HG02852 (cell line): Measurements from ENCODE around the gene CRAMP1.

Experiments used
- ATAC-seq: cut with Tn5 transposase; IDR thresholded peaks from one replicate; pipeline ENCODE4 v1.9.1; 2021; ENCODE audit warnings: mild to moderate bottlenecking, moderate library complexity; ENCODE audit not compliant: unreplicated experiment

Gene CRAMP1

DNA sequence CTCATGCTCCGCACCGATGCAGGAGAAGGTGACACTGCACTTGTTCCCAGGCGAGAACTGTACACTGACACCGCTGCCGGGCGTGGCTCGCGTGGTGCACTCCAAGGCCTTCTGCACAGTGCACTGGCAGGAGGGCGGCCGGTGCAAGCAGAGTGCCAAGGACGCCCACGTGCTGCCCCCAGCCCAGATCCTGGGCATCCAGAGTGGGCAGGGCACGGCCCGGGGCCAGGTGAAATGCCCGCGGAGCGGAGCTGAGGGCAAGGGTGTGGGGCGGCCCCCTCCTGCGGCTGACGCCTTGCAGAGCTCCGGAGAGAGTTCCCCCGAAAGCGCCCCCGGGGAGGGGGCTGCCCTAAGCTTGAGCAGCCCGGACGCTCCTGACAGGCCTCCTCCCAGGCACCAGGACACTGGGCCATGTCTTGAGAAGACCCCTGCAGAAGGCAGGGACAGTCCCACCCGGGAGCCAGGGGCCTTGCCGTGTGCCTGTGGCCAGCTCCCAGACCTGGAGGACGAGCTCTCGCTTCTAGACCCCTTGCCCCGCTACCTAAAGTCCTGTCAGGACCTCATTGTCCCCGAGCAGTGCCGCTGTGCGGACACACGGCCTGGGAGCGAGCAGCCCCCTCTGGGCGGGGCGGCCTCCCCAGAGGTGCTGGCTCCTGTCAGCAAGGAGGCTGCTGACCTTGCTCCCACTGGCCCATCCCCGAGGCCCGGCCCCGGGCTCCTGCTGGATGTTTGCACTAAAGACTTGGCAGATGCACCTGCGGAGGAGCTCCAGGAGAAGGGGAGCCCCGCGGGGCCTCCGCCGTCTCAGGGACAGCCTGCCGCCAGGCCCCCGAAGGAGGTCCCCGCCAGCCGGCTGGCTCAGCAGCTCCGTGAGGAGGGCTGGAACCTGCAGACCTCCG lies 44.0 kb downstream of the CRAMP1 start:
- ATAC-seq = no peak

DNA sequence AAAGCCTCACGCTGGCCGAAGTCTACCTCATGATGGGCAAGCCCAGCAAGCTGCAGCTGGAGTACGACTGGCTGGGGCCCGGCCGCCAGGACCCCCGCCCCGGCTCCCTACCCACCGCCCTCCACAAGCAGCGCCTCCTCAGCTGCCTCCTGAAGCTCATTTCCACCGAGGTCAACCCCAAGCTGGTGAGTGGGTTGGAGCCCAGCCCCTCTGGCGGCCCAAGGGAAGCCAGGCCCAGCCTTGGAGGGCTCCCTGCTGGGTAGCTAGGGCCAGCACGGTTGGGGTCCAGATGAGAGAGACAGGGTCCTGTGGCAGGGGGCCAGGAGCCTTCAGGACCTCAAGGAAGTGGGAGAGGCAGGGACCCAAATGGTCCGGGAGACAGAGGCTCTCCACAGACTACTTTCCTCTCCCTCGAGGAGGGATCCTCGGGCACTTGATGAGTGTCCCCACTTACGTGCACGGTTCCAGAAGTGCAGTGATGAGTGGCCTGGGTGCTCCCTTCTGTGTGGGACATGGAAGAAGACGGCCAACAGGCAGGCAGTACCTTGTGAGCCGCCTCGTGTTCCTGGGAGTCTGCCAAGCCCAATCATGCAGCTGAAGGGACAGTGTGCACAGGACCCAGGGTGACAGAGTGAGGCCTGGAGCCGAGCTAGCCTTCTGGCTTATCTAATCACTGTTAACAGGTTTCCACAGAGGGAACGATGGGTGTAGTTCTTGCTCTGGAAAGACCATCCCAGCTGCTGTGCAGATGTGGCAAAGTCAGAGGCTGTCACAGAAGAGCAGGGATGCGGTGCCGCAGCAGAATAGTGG lies 44.9 kb downstream of the CRAMP1 start:
- ATAC-seq = no peak

DNA sequence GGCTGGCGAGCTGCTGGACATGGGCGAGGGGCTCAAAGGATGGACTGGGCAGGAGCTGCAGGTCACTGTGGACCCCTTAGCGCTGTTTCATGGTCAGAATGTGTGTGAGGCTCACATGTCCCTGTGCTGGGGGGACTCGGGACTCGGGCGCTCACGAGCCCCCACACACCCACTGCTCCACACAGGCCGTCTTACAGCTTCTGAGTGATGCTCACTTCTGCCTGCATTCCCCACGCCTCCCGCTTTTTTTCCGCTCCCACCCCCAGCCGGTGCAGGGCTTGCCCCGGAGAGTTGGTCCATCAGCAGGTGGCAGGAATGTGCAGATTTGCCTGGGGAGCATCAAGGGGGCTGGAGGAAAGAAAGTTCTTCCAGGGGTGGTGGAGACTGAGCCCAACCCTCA lies 45.7 kb downstream of the CRAMP1 start:
- no peak for ATAC-seq

DNA sequence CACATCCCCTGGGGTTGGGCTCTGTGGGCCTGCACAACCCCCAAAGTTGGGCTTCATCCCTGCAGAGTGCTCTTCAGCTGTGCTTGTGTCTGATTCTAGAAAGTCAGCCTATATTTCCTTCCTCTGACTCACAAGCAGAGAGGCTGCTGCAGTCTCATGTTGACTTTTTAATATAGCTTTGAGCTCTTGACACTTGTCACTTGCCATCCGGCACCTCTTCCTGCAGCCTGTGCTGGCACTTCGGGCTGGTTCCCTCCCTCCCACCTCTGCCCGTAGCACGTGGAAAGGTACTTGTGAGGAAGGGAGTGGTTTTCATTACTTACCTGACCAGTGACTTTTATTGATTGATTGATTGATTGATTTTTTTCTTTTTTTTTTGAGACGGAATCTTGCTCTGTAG lies 46.9 kb downstream of the CRAMP1 start:
- ATAC-seq = no peak

DNA sequence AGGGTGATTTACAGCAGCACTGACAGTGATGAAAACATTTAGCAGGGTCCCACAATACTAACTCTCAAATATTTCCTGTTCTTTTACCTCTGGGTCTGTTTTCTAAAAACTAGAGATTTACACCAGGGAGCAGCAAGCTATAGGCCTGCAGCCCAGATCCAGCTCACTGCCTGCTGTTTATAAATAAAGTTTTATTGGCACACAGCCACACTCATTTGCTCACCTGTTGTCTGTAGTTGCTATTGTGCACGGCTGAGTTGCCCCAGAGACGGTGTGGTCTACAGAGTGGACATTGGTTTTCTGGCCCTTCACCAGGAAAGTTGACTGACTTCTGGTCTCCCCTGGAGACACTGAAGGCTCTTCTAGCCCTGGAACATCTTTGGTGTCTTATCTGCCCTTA lies 49.7 kb downstream of the CRAMP1 start:
- no peak for ATAC-seq

DNA sequence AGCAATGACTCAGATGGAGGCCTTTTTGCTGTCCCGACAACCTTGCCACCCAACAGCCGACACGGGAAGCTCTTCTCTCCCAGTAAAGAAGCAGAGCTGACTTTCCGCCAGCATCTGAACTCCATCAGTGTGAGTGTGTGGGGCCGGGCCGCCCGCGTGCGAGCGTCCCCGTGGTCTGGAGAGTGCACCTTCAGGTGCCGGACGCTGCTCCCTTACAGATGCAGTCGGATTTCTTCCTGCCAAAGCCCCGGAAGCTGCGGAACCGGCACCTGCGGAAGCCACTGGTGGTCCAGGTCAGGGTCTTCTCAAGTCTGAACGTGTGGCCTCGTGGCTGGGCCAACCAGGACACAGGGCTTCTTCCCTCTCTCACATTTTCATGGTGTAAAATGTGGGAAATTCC lies 50.4 kb downstream of the CRAMP1 start:
- no peak for ATAC-seq

DNA sequence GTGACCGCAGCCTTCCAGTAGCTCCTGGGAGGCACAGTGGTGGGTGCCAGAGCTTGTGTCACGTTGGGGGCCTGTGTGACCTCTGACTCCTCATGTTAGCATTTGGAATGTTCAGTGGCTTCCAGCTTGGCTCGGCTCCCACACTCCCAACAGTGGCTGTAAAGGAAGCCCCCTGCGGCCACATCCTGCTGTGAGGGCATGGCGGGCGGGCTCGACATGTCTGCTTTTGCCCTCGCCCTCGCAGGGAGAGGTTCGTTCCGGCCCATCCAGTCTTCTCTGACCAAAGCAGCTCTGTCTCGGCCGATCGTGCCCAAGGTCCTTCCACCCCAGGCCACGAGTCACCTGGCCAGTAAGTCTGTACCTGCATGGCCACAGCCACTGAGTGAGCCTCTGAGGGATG lies 53.7 kb downstream of the CRAMP1 start:
- no peak for ATAC-seq

DNA sequence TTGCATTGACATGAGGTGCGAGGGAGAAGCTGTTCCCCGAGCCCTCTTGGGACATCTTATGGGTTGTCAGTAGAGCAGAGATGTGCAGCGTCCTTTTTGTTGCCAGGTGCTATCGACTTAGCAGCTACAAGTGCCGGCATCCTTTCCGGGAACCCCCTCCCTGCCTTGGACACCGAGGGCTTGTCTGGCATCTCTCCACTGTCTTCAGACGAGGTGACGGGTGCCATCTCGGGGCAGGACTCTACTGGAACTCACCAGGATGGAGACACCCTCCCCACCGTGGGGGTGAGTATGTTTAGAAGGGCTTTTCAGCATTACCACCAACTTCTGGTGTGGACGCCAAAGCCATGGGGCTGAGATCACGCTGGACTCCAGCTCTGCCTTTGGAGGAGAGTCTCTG lies 54.2 kb downstream of the CRAMP1 start:
- no peak for ATAC-seq

DNA sequence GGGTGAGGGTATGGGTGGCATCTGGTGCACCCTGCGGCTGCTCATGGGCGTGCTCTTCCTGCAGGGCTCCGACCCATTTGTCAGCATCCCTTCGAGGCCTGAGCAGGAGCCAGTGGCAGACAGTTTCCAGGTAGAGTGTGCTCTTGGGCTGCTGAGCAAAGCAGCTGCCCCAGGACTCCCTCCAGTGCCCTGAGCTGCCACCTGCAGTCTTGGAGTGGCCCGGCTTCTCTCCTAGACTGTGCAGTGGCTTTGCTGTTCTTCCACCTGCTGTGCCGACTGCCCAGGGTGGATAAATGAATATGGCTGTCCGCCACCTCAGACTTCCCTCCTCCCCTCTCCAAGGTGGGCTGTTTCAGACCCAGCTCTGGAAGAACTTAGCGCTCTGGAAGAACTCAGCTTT lies 55.1 kb downstream of the CRAMP1 start:
- no peak for ATAC-seq

DNA sequence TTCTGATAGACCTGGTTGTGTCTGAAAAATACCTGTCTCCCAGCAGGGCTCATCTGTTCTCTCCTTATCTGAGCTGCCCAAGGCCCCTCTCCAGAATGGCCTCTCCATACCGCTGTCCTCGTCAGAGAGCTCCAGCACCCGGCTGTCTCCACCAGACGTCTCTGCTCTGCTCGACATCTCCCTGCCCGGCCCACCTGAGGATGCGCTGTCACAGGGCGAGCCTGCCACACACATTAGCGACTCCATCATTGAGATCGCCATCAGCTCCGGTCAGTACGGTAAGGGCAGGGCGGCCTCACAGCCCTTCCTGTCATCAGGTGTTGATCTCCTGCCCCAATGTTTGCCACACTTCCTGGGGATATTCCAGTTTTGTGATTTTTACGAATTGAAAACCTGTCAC lies 55.8 kb downstream of the CRAMP1 start:
- no peak for ATAC-seq

DNA sequence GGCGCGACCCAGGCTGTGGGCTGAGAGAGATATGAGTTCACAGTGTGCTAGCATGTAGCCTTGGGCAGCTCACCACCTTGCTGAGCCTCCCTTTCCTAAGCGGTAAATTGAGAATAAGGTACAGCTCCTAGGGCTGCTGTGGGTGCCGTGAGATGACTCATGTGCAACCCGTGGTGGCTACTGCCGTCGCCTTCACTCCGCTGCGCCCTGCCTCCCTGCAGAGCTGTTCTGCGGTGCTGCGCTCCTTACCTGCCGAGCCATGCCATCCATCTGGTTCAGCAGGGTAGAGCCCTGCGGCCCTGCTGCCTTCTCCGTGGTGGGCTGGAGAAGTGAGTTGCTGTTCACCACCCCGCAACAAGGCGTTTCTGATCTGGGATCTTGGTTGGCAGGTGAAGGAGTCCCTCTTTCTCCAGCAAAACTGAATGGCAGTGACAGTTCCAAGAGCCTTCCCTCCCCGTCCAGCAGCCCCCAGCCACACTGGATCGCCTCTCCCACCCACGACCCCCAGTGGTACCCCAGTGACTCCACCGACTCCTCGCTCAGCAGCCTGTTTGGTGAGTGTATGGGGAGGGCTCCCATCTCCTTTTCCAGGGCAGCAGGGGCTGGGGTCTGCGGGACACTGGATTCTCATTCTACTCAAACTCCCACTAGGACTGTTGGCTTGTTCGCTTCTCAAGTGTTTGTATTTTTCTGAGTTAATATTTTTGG lies 56.6 kb downstream of the CRAMP1 start:
- no peak for ATAC-seq

DNA sequence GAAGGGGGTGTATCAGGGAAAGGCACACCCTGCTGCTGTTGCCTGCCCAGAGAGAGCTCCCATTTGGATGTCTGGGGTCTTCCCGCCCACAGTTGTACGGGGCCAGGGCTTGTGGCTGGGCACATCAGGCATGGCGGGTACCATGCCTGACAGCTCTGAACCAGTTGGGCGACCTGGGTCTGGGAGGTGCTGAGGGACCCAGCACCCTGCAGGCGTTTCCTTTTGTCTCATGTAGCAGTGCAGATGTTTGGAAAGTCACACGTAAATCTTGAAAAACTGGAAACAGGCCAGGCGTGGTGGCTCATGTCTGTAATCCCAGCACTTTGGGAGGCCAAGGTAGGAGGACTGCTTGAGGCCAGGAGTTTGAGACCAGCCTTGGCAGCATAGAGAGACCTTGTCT lies 57.5 kb downstream of the CRAMP1 start:
- ATAC-seq = no peak

DNA sequence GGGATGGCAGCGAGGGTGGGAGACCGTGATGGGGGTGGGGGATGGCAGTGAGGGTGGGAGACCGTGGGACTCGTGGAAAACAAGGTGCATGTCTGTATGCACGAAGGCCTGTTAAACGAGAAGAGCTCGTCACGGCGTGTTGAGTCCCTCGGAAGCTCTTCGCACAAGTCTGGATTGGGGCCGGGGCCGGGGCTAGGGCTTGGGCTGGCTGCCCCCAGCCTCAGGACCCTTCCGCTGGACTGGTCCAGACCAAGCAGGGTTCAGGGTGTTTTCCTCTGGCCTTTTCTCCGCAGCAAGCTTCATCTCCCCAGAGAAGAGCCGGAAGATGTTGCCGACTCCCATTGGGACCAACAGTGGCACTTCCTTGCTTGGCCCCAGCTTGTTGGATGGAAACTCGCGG lies 58.2 kb downstream of the CRAMP1 start:
- ATAC-seq = no peak

DNA sequence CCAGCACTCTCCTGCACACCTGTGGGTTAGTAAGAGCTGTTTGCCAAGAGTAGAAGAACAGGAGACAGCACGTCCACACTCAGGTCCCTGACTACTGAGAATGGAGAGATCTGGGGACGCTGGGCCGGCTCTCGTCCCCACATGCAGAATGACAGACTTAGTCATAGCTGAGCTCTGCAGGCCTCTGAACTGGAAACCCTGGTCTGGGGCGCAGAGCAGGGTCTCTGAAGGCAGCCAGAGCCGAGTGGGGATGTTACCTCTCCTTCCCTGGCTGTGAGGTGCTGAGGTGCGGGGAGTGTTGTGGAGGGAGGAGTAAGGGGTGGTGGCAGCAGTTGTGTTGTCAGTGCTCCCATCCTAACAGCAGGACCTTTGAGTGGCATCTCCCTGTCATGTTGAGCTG lies 58.7 kb downstream of the CRAMP1 start:
- no peak for ATAC-seq

DNA sequence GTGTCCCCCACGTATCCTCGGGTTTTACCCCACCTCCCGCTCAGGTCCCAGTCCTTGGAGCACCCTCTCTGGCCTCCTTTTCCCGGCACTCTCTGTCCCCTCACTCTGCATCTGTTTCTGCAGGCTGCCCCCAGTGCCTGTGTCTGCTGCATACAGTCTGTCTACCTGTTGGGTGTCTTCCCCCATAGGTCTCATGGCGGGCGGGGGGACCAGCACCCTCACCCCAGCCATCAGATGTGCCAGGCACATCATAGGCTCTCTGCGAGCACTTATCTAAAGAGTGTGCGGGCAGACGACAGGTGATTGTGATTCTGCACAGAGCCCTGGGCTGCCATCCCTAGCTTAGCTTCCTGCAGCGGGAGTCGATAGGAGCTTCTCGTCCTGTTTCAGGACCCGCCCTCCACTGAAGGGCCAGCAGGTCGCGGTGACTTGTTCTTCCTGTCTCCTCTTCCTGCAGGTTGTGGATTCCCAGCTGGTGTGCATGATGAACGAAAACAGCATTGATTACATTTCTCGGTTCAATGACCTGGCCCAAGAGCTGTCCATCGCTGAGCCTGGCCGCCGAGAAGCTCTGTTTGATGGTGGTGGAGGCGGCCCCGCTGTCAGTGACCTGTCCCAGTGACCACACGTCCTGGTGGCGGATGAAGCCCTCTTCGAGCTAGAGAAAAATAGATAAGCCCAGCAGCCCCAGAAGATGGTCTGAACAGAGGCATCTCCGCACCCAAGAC lies 61.4 kb downstream of the CRAMP1 start:
- ATAC-seq = no peak

DNA sequence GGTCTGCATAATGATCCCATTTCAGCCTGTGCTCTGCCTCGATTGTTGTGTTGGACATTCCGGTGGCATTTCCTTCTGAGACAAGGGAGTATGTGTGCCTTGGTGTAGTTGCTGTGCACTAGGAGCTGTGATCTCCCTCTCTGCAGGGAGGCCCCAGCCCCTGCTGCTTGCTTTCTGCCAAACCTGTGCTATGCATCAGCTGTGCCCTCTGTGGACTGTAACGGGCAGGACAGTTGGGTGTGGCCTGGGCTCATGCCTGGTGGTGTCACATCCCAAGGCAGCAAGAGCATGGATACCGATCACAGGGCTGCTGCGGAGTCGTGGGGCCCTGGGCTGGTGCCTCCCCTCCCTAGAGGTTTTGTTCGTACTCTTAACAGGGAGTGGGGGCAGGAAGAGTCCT lies 62.1 kb downstream of the CRAMP1 start:
- ATAC-seq = no peak

DNA sequence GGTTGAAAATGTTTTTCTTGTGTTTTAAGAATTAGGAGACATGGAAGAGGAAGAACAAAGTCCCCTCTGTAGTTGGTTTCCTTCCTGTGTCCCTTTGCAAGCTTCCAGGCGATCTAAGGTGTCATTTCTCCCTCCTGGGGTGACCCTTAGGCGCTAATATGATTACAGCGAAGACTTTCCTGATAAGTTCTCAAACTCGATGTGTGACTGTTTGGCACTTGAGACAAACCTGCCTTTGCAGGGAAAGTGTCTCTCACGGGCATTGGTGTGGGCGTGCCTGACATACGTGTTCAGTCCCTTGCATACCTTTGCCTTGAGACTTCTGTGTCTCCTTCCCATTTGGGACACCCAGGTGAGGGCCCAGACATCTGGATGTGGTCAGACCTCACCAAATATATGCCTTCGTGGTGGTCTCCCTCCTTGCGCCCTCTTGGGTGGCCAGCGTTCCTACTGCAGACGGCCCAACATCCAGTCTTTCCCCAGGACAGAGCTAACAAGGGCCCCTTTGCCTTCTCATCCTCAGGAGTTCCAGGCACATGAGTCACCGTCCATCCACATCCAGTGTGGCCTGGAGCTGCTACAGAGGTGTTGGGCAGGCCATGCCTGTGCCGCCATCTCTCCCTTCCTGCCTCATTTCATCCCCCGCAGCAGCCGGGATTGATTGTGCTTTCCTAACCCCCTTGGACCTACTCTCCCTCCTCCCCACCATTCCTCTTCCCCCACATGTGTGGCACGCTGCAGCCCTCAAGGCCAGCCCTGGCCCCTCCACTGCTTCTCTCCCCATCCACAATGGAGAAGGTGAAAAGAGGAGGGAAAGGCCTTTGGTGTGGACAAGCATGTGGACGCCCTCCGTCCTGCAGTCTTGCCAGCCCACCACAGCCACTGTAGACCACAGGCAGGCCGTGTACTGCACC lies 62.8 kb downstream of the CRAMP1 start:
- ATAC-seq = no peak

DNA sequence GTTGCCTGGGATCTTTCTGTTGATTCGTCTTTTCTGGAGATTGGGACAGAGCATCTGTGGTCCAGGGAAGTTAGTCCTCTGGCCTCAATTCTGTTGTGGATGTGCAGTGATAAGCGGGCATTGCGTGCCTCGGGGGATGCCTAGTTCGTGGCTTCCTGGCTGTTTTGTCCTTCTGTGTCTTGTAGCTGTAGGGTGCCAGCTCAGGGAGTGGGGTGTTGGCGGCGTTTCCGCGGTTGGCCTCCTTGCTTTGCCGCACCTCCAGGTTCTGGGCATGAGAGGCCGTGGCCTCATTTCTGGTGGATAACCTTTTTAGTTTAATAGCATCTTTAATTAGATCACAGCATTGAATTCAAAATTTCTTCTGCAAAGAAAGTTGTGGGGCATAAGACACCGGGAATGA lies 64.5 kb downstream of the CRAMP1 start:
- no peak for ATAC-seq

DNA sequence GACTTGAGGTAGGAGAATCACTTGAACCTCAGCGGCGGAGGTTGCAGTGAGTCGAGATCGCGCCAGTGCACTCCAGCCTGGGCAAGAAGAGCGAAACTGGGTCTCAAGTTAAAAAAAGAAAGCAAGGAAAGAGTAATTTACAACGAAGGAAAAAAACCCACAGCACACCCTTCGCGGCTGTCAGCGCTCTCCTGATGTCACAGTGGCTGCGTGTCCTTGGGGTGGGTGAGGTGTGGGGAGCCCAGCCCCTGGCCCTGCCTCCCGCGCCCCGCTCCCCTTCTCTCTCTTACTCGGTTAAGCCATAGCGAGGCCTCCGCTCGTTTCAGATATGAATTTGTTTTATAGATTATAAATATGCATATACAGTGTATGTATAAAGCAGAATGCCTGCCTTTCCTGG lies 65.2 kb downstream of the CRAMP1 start:
- no peak for ATAC-seq

DNA sequence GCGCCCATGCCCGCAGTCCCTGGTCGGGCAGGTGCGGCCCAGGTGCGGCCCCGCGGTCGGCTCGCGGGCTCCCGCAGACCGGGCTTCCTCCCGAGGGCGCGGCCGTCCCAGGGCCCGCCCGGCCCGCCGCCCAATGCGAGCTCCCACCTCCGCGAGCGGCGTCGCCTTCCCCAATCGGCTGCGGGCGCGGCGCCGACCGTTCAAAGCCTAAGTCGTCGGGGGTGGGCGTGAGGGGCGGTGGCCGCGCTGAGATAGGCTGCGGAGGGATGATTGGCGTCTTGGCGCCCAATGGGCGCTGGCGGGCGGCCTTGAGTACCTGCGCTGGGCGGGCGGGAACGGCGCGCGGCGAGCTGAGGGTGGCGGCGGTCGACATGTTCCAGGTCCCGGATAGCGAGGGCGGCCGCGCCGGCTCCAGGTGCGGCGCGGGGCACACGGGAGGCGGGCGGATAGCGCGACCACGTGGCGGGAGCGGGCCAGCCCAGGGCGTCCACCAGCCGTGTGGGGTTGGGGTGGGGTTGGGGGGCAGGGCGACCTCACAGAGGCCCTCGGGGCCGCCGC lies 65.9 kb downstream of the CRAMP1 start, which contains the start of gene JPT2:
Gene JPT2 (plus strand): TSS at position 338 of the 558 bp plus-strand sequence. CDS start 34 bp downstream, at position 372.
- peak; percentile 97 for ATAC-seq
